Fibroblast of upper back skin (primary cell): ENCODE measurements around the gene ANKRD11.
"Not testable (repeated sequence)": the region's sequence is repeated elsewhere in the genome, so short reads cannot be mapped to it uniquely, and the experiment has no call there.

Experiments used
- DNase-seq: peaks from one replicate; pipeline ENCODE4 v3.0.0-alpha.2; 2013

The ANKRD11 gene

DNA sequence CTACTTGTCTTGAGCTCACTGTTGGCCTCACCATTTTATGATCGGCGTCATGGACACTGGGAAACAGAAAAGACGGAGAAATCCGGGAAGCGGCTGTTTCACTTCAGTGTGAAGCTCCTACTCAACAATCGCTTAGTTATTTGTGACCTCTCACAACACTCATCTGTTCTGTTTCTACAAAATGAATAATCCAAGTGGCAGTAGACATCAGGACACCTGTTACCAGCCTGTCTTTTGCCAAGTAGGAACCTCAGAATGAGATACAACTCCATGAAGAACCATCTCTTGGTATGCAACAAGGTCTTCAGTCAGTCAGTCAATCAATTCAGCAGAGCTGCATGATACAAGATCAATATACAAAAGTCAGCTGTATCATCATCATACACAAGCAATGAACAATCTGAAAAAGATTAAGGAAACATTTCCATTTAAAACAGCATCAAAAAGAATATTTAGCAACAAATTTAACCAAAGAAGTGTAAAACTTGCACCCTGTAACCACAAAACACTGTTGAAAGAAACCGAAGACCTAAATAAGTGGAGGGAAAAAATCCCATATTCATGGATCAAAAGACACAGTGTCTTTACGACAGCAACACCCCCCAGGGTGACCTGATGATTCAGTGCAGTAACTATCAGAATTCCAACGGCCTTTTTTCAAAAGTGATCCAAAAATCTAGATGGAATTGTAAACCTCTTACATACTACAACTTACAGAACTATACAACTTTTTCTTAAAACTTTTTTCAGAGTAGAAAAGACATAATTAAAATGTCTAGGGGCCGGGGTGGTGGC, 63.4 kb downstream of the ANKRD11 start:
- DNase-seq: peak; percentile 45

DNA sequence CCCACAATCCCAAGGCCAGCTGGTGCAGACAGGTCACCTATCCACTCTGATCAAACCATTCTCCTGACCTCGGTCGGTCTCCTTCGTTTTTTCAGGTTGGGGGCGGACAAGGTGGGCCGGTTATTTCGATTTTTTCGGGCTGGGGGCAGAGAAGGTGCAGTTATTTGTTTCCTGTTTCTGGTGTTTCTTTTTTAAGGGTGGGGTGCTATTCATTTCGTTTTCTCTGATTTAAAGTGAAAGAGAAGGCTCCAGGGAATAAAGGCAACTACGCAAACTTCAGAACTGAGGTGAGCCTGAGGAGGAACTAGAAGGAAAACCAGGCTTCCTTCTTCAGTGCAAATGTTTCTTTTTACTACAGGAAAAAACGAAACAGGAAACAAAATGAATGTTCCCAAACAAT, 64.8 kb downstream of the ANKRD11 start:
- no peak for DNase-seq

DNA sequence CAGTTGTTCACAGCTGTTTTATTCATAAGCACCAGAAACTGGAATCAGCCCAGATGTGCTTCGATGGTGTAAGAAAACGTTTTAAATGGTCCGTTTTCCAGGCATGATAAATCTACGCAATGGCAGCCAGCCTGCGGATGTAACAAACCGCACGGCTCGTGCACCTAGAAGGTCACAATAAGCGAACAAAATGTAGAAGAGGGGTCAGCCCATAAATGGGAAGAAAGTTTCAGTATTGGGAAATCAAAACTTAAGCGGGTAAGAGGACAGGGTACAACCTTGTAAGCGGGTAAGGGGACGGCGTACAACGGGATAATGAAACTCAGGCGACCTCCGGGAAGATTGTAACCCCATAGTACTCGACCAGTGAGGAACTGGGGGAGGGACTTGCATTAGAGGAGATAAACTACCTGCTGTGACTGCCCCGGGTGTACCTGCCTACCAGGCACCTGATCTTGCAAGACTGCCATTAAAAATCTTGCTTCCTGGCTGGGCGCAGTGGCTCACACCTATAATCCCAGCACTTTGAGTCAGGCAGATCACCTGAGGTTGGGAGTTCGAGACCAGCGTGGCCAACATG, 66.6 kb downstream of the ANKRD11 start:
- DNase-seq: no peak

DNA sequence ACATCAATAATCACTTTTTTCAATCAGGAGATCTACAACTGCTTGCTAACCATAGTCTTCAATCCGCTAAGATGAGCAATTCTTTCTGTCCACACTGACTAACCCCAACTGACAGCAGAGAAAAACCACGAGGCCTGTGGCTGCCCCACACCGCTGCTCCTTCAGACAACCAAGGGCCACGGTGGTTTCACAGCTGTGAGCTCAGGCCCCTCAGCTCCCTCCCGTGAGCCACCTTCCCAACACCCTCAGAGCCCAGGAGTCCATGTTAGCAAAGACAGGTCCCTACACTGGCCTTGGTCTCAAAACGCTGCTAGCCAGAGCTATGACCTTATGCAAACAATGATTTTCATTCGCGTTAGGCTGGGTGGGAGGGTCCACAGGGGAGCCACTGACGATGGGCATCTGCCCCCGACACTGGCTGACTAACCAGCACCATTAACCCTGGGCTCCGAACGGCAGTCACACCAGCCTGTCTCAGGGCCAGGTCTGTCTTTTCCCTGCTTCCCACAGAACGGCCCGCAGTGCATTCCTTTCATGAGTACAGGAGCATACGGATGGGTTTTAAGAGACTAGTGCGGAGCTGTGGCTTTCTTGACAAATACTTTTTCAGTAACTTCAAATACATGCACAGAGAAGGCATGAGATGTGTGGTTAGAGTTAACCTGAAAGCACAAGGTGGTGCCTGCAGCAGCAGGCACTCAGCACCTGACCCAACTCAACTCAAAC, 67.3 kb downstream of the ANKRD11 start:
- peak; percentile 71 for DNase-seq

DNA sequence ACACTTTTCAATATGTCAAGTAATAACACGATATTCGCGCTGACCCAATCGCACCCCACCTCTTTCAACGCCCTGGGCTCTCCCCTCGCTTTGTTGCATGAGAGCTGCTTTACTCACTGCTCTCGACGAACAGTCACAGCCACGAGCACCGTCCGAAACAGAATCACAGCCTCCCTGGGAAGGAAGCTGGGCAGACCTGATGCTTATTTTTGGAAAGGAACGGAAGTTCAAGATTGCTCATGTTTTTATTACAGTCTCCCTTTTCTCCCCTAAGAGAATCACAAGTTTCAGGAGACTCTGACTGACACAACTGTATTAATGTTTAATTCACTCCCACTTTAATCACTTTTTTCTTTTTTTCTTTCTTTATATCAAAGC, 67.8 kb downstream of the ANKRD11 start:
- no peak for DNase-seq

DNA sequence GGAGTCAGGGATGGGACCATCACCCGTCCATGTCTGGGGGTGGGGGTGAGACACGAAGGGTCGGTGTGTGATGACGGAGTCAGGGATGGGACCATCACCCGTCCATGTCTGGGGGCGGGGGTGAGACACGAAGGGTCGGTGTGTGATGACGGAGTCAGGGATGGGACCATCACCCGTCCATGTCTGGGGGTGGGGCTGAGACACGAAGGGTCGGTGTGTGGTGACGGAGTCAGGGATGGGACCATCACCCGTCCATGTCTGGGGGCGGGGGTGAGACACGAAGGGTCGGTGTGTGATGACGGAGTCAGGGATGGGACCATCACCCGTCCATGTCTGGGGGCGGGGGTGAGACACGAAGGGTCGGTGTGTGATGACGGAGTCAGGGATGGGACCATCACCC, 69.1 kb downstream of the ANKRD11 start:
- not testable (repeated sequence) for DNase-seq

DNA sequence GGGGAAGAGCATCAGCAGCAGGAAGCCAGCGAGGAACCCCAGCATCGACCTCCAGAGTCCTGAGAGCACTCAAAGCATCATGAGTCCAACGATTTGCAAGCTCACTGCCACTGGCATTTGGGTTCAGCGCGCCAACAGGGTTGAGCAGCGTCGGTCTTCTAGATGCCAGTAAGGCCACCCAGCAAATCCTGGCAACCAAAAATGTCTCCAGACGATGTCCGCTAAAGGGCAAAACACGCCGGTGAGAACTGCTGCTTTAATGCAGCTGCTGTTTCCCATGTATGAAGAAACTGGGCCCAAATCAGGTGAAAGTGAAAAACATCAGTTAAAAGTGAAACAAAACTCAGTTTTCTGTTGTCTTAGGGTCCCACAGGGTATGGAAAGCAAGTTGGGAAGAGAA, 70.2 kb downstream of the ANKRD11 start:
- no peak for DNase-seq

GRCh38 chr16:89418352-89418751, 72.0 kb downstream of the ANKRD11 start:
- DNase-seq: no peak

GRCh38 chr16:89417352-89417751, 73.0 kb downstream of the ANKRD11 start:
- no peak for DNase-seq

- DNase-seq: no peak
Observed at GRCh38 chr16:89413811-89414585, 76.4 kb downstream of the ANKRD11 start.

GRCh38 chr16:89412811-89413210, 77.5 kb downstream of the ANKRD11 start:
- no peak for DNase-seq

GRCh38 chr16:89411335-89411850, 79.0 kb downstream of the ANKRD11 start:
- DNase-seq: no peak

DNA sequence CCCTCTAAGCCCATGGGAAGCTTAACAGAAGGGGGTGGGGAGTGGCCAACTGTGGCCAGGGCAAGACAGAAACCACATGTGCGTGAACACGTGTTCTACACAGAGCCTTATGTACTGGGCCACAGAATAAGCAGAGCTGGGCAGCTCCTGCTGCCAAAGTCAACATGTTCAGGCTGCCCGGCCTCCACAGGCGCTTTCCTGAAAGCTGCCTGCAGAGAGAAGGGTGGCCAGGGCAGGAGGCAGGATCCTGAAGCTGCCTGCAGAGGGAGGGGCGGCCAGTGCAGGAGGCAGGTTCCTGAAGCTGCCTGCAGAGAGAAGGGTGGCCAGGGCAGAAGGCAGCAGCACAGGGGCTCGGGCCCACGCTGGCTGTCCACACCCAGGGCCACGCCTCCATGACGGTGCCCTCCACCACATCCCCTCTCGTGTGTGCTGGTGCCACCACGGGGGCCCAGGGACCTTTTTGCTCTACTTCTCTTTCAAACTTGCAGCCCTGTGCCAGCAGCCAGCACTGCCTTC, 79.5 kb downstream of the ANKRD11 start:
- DNase-seq: peak; percentile 75

GRCh38 chr16:89410322-89410721, 80.0 kb downstream of the ANKRD11 start:
- DNase-seq: no peak

GRCh38 chr16:89409161-89409711, 81.1 kb downstream of the ANKRD11 start:
- DNase-seq: no peak

DNA sequence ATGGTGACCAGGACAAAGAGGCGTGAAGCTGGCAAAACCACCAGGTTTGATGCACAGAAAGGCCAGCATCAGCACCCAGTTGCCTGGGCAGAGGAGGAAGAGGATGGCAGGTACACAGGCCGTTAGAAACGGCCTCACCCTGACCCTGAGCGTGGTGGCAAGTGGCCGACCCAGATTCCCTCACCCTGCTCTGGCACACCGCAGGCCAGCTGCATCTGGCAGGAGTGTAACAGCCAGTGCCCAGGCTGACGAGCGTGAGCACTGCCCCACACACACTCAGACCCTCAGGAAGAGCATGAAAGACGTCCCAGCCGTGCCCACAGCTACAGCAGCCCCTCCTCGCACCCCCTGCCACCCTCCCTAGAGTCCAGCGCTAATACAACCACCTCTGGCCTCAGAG, 82.0 kb downstream of the ANKRD11 start:
- no peak for DNase-seq

DNA sequence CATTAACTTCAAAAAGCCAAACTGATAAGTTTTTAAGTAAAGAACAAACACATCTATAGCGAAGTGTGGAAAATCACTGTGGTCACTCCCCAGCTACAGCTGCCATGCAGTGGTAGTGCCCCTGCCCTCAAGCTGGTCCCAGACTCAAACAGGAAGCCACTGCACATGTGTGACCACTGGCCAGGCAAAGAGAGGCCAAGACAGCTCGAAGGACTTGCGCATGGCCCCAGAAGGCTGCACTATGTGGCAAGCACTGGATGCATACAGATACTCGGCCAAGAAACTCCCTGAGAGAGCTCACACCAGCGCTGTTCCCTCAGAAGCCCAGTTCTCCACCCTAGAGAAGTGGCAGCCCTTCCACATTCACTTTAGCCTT, 82.4 kb downstream of the ANKRD11 start:
- DNase-seq: no peak

DNA sequence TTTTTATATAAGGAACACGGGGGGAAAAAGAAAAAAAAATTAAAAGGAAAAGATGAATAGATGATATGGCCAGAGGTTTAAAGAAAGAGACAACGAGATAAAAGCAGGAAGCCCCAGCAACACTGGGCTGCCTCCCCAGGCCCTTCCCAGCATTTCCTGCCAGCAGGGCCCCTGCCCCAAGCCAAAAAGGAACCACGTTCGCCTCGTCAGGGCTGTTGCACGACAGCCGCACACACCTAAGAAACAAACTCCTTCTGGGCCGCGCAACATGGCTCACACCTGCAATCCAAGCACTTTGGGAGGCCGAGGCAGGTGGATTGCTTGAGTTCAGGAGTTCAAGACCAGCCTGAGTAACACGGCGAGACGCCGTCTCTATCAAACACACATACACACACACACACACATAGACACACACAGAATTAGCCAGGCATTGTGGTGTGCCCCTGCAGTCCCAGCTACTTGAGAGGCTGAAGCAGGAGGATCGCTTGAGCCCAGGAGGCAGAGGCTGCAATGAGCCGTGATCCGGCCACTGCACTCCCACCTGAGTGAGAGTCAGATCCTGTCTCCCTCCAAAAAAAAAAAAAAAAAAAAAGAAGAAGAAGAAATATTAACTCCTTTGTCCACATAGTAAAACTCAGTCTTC, 83.0 kb downstream of the ANKRD11 start:
- DNase-seq: no peak

DNA sequence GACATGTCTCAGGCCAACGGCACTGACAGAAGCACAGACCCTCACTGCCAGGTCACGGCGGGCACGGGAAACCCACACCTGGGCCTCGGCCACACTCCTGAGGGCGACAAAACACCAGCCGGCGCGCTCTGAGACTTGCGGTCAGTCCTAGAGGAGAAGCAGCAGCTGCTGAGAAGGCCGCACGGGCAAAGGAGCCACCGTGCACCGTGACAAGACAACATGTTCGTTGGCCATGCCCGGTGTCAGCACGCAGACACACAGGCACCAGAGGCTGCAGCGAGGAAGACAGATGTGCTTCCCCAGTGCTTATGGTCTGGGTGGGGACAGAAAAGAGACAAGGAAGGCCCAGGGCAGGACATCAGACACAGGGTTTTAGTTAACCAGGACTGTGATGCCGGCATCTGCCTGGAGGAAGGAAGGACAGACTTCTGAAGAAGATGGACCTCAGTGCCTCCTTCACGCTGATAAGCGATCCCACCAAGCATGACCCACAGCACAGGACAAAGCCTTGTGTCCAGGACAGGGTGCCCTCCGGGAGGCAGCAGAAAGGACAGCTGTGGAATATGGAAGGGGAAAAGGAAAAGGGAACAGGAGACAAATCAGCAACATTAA, 84.0 kb downstream of the ANKRD11 start:
- DNase-seq: no peak

- DNase-seq: no peak
Observed at GRCh38 chr16:89404561-89404960, 85.8 kb downstream of the ANKRD11 start.

- DNase-seq: peak; percentile 25
Observed at GRCh38 chr16:89402962-89403361, 87.4 kb downstream of the ANKRD11 start.
